Activated naive CD8-positive, alpha-beta T cell treated with anti-CD3 and anti-CD28 coated beads for 36 hours (primary cell): ENCODE measurements around the gene COL9A3. TPM values are rescaled to one million over a fixed set of nuclear protein-coding genes. Genes with fewer than 3 reads are reported as not detected.

Source experiments
- DNase-seq: peaks from one replicate; pipeline ENCODE4 v3.0.0; 2021
- H3K27ac Mint-ChIP-seq: one replicate; pipeline ENCODE4 v1.8.0; 2022; ENCODE audit warnings: mild to moderate bottlenecking, moderate library complexity, mixed read lengths
- H3K27me3 Mint-ChIP-seq: one replicate; pipeline ENCODE4 v1.8.0; 2022; ENCODE audit warnings: mild to moderate bottlenecking, mixed read lengths
- H3K36me3 Mint-ChIP-seq: one replicate; pipeline ENCODE4 v1.8.0; 2021; ENCODE audit warnings: mild to moderate bottlenecking, mixed read lengths
- H3K4me1 Mint-ChIP-seq: one replicate; pipeline ENCODE4 v1.8.0; 2021; ENCODE audit warnings: mixed read lengths
- H3K4me3 Mint-ChIP-seq: one replicate; pipeline ENCODE4 v1.8.0; 2022; ENCODE audit warnings: mild to moderate bottlenecking, moderate library complexity, mixed read lengths
- H3K9me3 Mint-ChIP-seq: one replicate; pipeline ENCODE4 v1.8.0; 2022; ENCODE audit warnings: mixed read lengths
- total RNA-seq, 2 experiments: library from RNA; stranded (reverse); gene quantifications; one replicate each; pipeline ENCODE4 v1.2.3, GENCODE V29; 2021

COL9A3 gene
- total RNA-seq, 2 experiments from 2014 or later = 0.35 to 1.0 TPM

- Mint-ChIP-seq H3K36me3 (peaks cover 6% of the 10 kb centered on the region), H3K27me3 (no peaks in the 10 kb centered on the region), H3K27ac (no peak overlapping the region), H3K4me1 (peaks cover 7% of the 10 kb centered on the region), H3K4me3 (no peak overlapping the region), H3K9me3 (no peaks in the 10 kb centered on the region)
- no peak for DNase-seq
Measured at GRCh38 chr20:62885046-62885895, 68.4 kb downstream of the COL9A3 start.

- no peak for DNase-seq
- Mint-ChIP-seq H3K4me3 (no peak overlapping the region), H3K27ac (no peak overlapping the region), H3K9me3 (no peaks in the 10 kb centered on the region), H3K4me1 (peaks cover 14% of the 10 kb centered on the region), H3K36me3 (peaks cover 11% of the 10 kb centered on the region), H3K27me3 (no peaks in the 10 kb centered on the region)
Measured at GRCh38 chr20:62885896-62886708, 69.3 kb downstream of the COL9A3 start.

GRCh38 chr20:62886709-62887058 is 69.8 kb downstream of the COL9A3 start:
- H3K36me3 Mint-ChIP-seq = peaks cover 12% of the 10 kb centered on the region
- DNase-seq = no peak
- no peak overlapping the region for H3K27ac Mint-ChIP-seq
- no peaks in the 10 kb centered on the region for H3K9me3 Mint-ChIP-seq
- H3K4me1 Mint-ChIP-seq = peaks cover 19% of the 10 kb centered on the region
- H3K27me3 Mint-ChIP-seq = no peaks in the 10 kb centered on the region
- no peak overlapping the region for H3K4me3 Mint-ChIP-seq

- Mint-ChIP-seq H3K4me3 (no peak overlapping the region), H3K4me1 (peaks cover 20% of the 10 kb centered on the region), H3K9me3 (no peaks in the 10 kb centered on the region), H3K36me3 (peaks cover 17% of the 10 kb centered on the region), H3K27me3 (no peaks in the 10 kb centered on the region), H3K27ac (peak overlapping the region; percentile 6)
- DNase-seq = peak; percentile 46
Measured at GRCh38 chr20:62887152-62887859, 70.5 kb downstream of the COL9A3 start.

- Mint-ChIP-seq H3K9me3 (no peaks in the 10 kb centered on the region), H3K36me3 (peaks cover 21% of the 10 kb centered on the region), H3K27me3 (no peaks in the 10 kb centered on the region), H3K4me1 (peaks cover 24% of the 10 kb centered on the region), H3K27ac (no peak overlapping the region), H3K4me3 (no peak overlapping the region)
- no peak for DNase-seq
Measured at GRCh38 chr20:62887860-62888239, 71.0 kb downstream of the COL9A3 start.

GRCh38 chr20:62888406-62888805 is 71.6 kb downstream of the COL9A3 start:
- Mint-ChIP-seq H3K36me3 (peaks cover 26% of the 10 kb centered on the region), H3K27ac (no peak overlapping the region), H3K4me1 (peaks cover 28% of the 10 kb centered on the region), H3K4me3 (no peak overlapping the region), H3K27me3 (no peaks in the 10 kb centered on the region), H3K9me3 (no peaks in the 10 kb centered on the region)
- DNase-seq = no peak

- Mint-ChIP-seq H3K4me1 (peaks cover 31% of the 10 kb centered on the region), H3K36me3 (peaks cover 30% of the 10 kb centered on the region), H3K4me3 (no peak overlapping the region), H3K27me3 (no peaks in the 10 kb centered on the region), H3K9me3 (no peaks in the 10 kb centered on the region), H3K27ac (no peak overlapping the region)
- DNase-seq = no peak
Measured at GRCh38 chr20:62888910-62889309, 72.1 kb downstream of the COL9A3 start.

- no peak overlapping the region for H3K27ac Mint-ChIP-seq
- H3K4me1 Mint-ChIP-seq = peaks cover 31% of the 10 kb centered on the region
- H3K4me3 Mint-ChIP-seq = no peak overlapping the region
- H3K36me3 Mint-ChIP-seq = peaks cover 35% of the 10 kb centered on the region
- no peaks in the 10 kb centered on the region for H3K27me3 Mint-ChIP-seq
- no peak for DNase-seq
- H3K9me3 Mint-ChIP-seq = no peaks in the 10 kb centered on the region
Measured at GRCh38 chr20:62889411-62889810, 72.6 kb downstream of the COL9A3 start.

GRCh38 chr20:62889871-62890270 is 73.0 kb downstream of the COL9A3 start:
- H3K36me3 Mint-ChIP-seq = peaks cover 35% of the 10 kb centered on the region
- no peak overlapping the region for H3K4me3 Mint-ChIP-seq
- DNase-seq = no peak
- H3K9me3 Mint-ChIP-seq = no peaks in the 10 kb centered on the region
- H3K4me1 Mint-ChIP-seq = peaks cover 31% of the 10 kb centered on the region
- no peaks in the 10 kb centered on the region for H3K27me3 Mint-ChIP-seq
- no peak overlapping the region for H3K27ac Mint-ChIP-seq

- Mint-ChIP-seq H3K9me3 (no peaks in the 10 kb centered on the region), H3K4me1 (peaks cover 31% of the 10 kb centered on the region), H3K4me3 (no peak overlapping the region), H3K27ac (no peak overlapping the region), H3K27me3 (no peaks in the 10 kb centered on the region), H3K36me3 (peaks cover 38% of the 10 kb centered on the region)
- DNase-seq = no peak
Measured at GRCh38 chr20:62890444-62890843, 73.6 kb downstream of the COL9A3 start.

Other genes starting within 250 kb of the COL9A3 start
- gene SLCO4A1, start 174.5 kb upstream of the COL9A3 start, total RNA-seq = 10 to 100 TPM; 55.0 to 56.9 TPM
- gene NTSR1, start 108.2 kb upstream of the COL9A3 start, total RNA-seq = not detected
- 10 to 100 TPM; 19.3 to 19.8 TPM for gene MRGBP, start 20.6 kb upstream of the COL9A3 start, total RNA-seq
- 10 to 100 TPM; 66.1 to 69.9 TPM for gene OGFR, start 12.2 kb upstream of the COL9A3 start, total RNA-seq
- 1 to 10 TPM; 5.4 to 5.8 TPM for gene TCFL5, start 44.8 kb downstream of the COL9A3 start, total RNA-seq
- gene DIDO1, start 109.5 kb downstream of the COL9A3 start, total RNA-seq = 10 to 100 TPM; 46.3 to 47.2 TPM
- gene GID8, start 121.1 kb downstream of the COL9A3 start, total RNA-seq = 10 to 100 TPM; 47.6 to 48.5 TPM
- 10 to 100 TPM; 49.7 to 52.1 TPM for gene SLC17A9, start 135.7 kb downstream of the COL9A3 start, total RNA-seq
- not detected for gene BHLHE23, start 189.9 kb downstream of the COL9A3 start, total RNA-seq